GM23338 (cell line): ENCODE data around the gene CDC27. TPM values are rescaled to one million over a fixed set of nuclear protein-coding genes. Genes with fewer than 3 reads are reported as not detected.

Experiments used
- ATAC-seq: fragments of 200-7000 bp; cut with Tn5 transposase; 3 replicates; pipeline ENCODE4 v1.9.1; 2020
- DNase-seq: peaks from one replicate; pipeline ENCODE4 v3.0.0-alpha.2; 2015; ENCODE audit warnings: low spot score
- H2AFZ ChIP-seq: fragments of 200-600 bp; sonication (generic); 2 replicates; pipeline ENCODE4 v1.8.0; 2016; ENCODE audit warnings: antibody characterized with exemption, mild to moderate bottlenecking, moderate library complexity
- H3F3A ChIP-seq: fragments of 200-600 bp; sonication (generic); replicated peaks from 2 replicates; pipeline ENCODE4 v1.8.0; 2017; ENCODE audit warnings: antibody characterized with exemption, mixed run types, low read depth
- H3K27ac ChIP-seq: fragments of 200-600 bp; sonication (generic); 2 replicates; pipeline ENCODE4 v1.6.1; 2016; ENCODE audit warnings: low read depth
- H3K27me3 ChIP-seq: fragments of 200-600 bp; sonication (generic); 2 replicates; pipeline ENCODE4 v1.8.0; 2016; ENCODE audit warnings: mild to moderate bottlenecking, mixed run types, moderate library complexity; ENCODE audit not compliant: insufficient read depth
- H3K36me3 ChIP-seq: fragments of 200-600 bp; sonication (generic); 2 replicates; pipeline ENCODE4 v1.8.0; 2016; ENCODE audit warnings: mild to moderate bottlenecking; ENCODE audit not compliant: insufficient read depth
- H3K4me1 ChIP-seq: fragments of 200-600 bp; sonication (generic); 2 replicates; pipeline ENCODE4 v1.8.0; 2016; ENCODE audit warnings: mild to moderate bottlenecking, moderate library complexity; ENCODE audit not compliant: insufficient read depth
- H3K4me2 ChIP-seq: fragments of 200-600 bp; sonication (generic); 2 replicates; pipeline ENCODE4 v1.7.1; 2017; ENCODE audit warnings: mixed run types
- H3K4me3 ChIP-seq: fragments of 200-600 bp; sonication (generic); 2 replicates; pipeline ENCODE4 v1.6.1; 2016; ENCODE audit warnings: mixed run types
- H3K79me2 ChIP-seq: fragments of 200-600 bp; sonication (generic); replicated peaks from 2 replicates; pipeline ENCODE4 v1.8.0; 2017; ENCODE audit warnings: mild to moderate bottlenecking; ENCODE audit not compliant: insufficient read depth
- H3K9me2 ChIP-seq: fragments of 200-600 bp; sonication (generic); 2 replicates; pipeline ENCODE4 v1.8.0; 2017; ENCODE audit not compliant: insufficient read depth
- H4K20me1 ChIP-seq: fragments of 200-600 bp; sonication (generic); replicated peaks from 2 replicates; pipeline ENCODE4 v1.8.0; 2017; ENCODE audit warnings: mild to moderate bottlenecking; ENCODE audit not compliant: insufficient read depth
- H3K27ac Mint-ChIP-seq: 2 replicates; pipeline ENCODE4 v1.8.0; 2020; ENCODE audit warnings: inconsistent platforms, mild to moderate bottlenecking, moderate library complexity, mixed read lengths
- H3K27me3 Mint-ChIP-seq: 3 replicates; pipeline ENCODE4 v1.8.0; 2022; ENCODE audit warnings: low read depth, mild to moderate bottlenecking, moderate library complexity, mixed read lengths, inconsistent platforms; ENCODE audit not compliant: insufficient read depth, poor library complexity
- H3K36me3 Mint-ChIP-seq: 3 replicates; pipeline ENCODE4 v1.8.0; 2021; ENCODE audit warnings: low read depth, mild to moderate bottlenecking, inconsistent platforms, moderate library complexity, mixed read lengths
- H3K4me1 Mint-ChIP-seq: 3 replicates; pipeline ENCODE4 v1.8.0; 2020; ENCODE audit warnings: mild to moderate bottlenecking, inconsistent platforms, mixed read lengths
- H3K4me3 Mint-ChIP-seq: 3 replicates; pipeline ENCODE4 v1.8.0; 2021; ENCODE audit warnings: moderate library complexity, mild to moderate bottlenecking, inconsistent platforms, mixed read lengths
- H3K9me3 Mint-ChIP-seq: 3 replicates; pipeline ENCODE4 v1.8.0; 2020; ENCODE audit warnings: moderate library complexity, mild to moderate bottlenecking, inconsistent platforms, mixed read lengths
- CREB1 ChIP-seq: fragments of 250-450 bp; sonication (Bioruptor Pico); IDR thresholded peaks from 2 replicates; pipeline ENCODE4 v1.5.0; 2020; ENCODE audit warnings: low read depth, mild to moderate bottlenecking, moderate library complexity
- EZH2 ChIP-seq: fragments of 200-600 bp; sonication (generic); IDR thresholded peaks from one replicate; pipeline ENCODE4 v1.8.0; 2017; ENCODE audit warnings: antibody characterized with exemption, mild to moderate bottlenecking, low read depth; ENCODE audit not compliant: unreplicated experiment
- EZH2phosphoT487 ChIP-seq: fragments of 200-600 bp; sonication (generic); IDR thresholded peaks from one replicate; pipeline ENCODE4 v1.8.1; 2018; ENCODE audit warnings: antibody characterized with exemption; ENCODE audit not compliant: unreplicated experiment
- JUNB ChIP-seq: IDR thresholded peaks from one replicate; pipeline ENCODE4 v1.6.1; 2016; ENCODE audit warnings: antibody characterized with exemption; ENCODE audit not compliant: unreplicated experiment
- POLR2AphosphoS5 ChIP-seq: IDR thresholded peaks from 2 replicates; pipeline ENCODE4 v1.6.1; 2016; ENCODE audit warnings: antibody characterized with exemption, low read depth
- REST ChIP-seq: IDR thresholded peaks from one replicate; pipeline ENCODE4 v1.6.1; 2018; ENCODE audit warnings: antibody characterized with exemption; ENCODE audit not compliant: unreplicated experiment
- STAT1 ChIP-seq: IDR thresholded peaks from one replicate; pipeline ENCODE4 v1.6.1; 2016; ENCODE audit warnings: antibody characterized with exemption; ENCODE audit not compliant: unreplicated experiment
- ZNF331 ChIP-seq: fragments of 250-450 bp; sonication (Bioruptor Pico); IDR thresholded peaks from 2 replicates; pipeline ENCODE4 v1.5.0; 2020; ENCODE audit warnings: low read depth, mild to moderate bottlenecking, moderate library complexity
- ZNF462 ChIP-seq: fragments of 250-450 bp; sonication (Bioruptor Pico); IDR thresholded peaks from 2 replicates; pipeline ENCODE4 v1.5.0; 2020; ENCODE audit warnings: mild to moderate bottlenecking, moderate library complexity
- polyA plus RNA-seq: library from polyadenylated mRNA; unstranded; fragments of >200 nt; fragmentation: Nextera tagmentation; extraction: Ambion mirVana; gene quantifications from 2 replicates; pipeline ENCODE4 v1.2.1, GENCODE V29; 2016
- total RNA-seq: library from RNA; depleted of rRNA; stranded (reverse); fragments of >200 nt; shearing (Covaris generic); gene quantifications from 2 replicates; pipeline ENCODE4 v1.2.3, GENCODE V29; 2014

The CDC27 gene
- total and polyA plus RNA-seq, 2 experiments from 2014 or later: 49.7 to 85.5 TPM

GRCh38 chr17:47120521-47121095, 68.5 kb downstream of the CDC27 start (continued):
- TF ChIP-seq ZNF462 (CRISPR knock-in tag): no peak
- no peak for TF ChIP-seq STAT1
- no peak for TF ChIP-seq REST

GRCh38 chr17:47119746-47120520, 69.2 kb downstream of the CDC27 start:
- ATAC-seq (no peak), DNase-seq (no peak)
- no peak for TF ChIP-seq ZNF331 (CRISPR knock-in tag)
- TF ChIP-seq JUNB: no peak
- TF ChIP-seq EZH2: no peak
- no peak for TF ChIP-seq POLR2AphosphoS5
- TF ChIP-seq REST: no peak
- no peak for TF ChIP-seq EZH2phosphoT487
- no peak for TF ChIP-seq CREB1 (CRISPR knock-in tag)
- Histone ChIP-seq H2AFZ (no peak overlapping the region), H4K20me1 (peaks cover 5% of the 10 kb centered on the region; the same call in 1 of the 2 replicates), H3K9me2 (no peaks in the 10 kb centered on the region), H3K4me1 (peaks cover 6% of the 10 kb centered on the region), H3K27me3 (no peaks in the 10 kb centered on the region), H3K36me3 (no peaks in the 10 kb centered on the region), H3K27ac (no peak overlapping the region), H3F3A (no peaks in the 10 kb centered on the region), H3K79me2 (no peaks in the 10 kb centered on the region), H3K4me2 (no peak overlapping the region), H3K4me3 (no peak overlapping the region)
- Mint-ChIP-seq H3K27ac (no peak overlapping the region), H3K4me3 (no peak overlapping the region), H3K9me3 (no peaks in the 10 kb centered on the region), H3K36me3 (peaks cover 20% of the 10 kb centered on the region; the same call in 2 of the 3 replicates), H3K4me1 (peaks cover 15% of the 10 kb centered on the region; the same call in 2 of the 3 replicates), H3K27me3 (peaks cover 1% of the 10 kb centered on the region)
